SK-MEL-5 (cell line): ENCODE data around the gene KITLG. TPM values are rescaled to one million over a fixed set of nuclear protein-coding genes. Genes with fewer than 3 reads are reported as not detected.
"Not testable (repeated sequence)": the region's sequence is repeated elsewhere in the genome, so short reads cannot be mapped to it uniquely, and the experiment has no call there.

ENCODE experiments used
- DNase-seq: peaks from one replicate; pipeline ENCODE4 v3.0.0-alpha.2; 2016; ENCODE audit warnings: low read depth, low spot score
- in situ Hi-C: cut with HindIII; loops from 2 replicates; pipeline ENCODE4 v1.10.0; 2016; ENCODE audit warnings: low sequenced_read_pairs, high pct_unique_total_duplicates, low pct_unique_long_range_greater_than_20kb
- total RNA-seq: library from RNA; depleted of rRNA; stranded (reverse); fragments of >200 nt; shearing (Covaris generic); gene quantifications from 2 replicates; pipeline ENCODE4 v1.2.3, GENCODE V29; 2014

KITLG gene
- total RNA-seq, 1 experiment from 2014 or later, result 12.5 TPM

GRCh38 chr12:88553941-88554658, 26.2 kb downstream of the KITLG start:
- in situ Hi-C loops, result no loop called here
- peak; percentile 64 for DNase-seq

- in situ Hi-C loops, result no loop called here
Observed at GRCh38 chr12:88552610-88553079, 27.6 kb downstream of the KITLG start.

GRCh38 chr12:88549929-88550328, 30.3 kb downstream of the KITLG start:
- in situ Hi-C loops, result no loop called here
- no peak for DNase-seq

More at GRCh38 chr12:88552610-88553079, 27.6 kb downstream of the KITLG start:
- no peak for DNase-seq

GRCh38 chr12:88547949-88548348, 32.3 kb downstream of the KITLG start:
- DNase-seq, in situ Hi-C loops: not testable (repeated sequence)

GRCh38 chr12:88546853-88547252, 33.4 kb downstream of the KITLG start:
- DNase-seq, result no peak
- in situ Hi-C loops, result no loop called here

DNA sequence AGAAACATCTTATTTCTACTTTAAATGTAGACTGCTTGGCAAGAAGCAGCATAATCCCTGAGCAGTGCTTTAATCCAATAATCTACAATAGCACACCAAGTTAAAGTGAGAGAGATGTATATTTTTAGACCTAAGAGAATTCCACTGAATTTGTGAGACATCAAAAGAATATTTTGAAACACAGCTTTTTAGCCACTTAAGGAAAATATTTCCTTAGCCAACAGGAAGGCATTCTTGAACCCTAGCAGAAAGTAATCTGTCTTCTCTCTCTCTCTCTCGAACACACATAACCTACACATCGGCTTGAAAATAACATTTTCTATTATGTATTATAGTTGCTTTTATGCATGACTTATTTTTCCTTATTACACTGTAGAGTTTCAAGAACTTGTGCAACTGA, 34.0 kb downstream of the KITLG start:
- DNase-seq, result no peak
- in situ Hi-C loops, result no loop called here

DNA sequence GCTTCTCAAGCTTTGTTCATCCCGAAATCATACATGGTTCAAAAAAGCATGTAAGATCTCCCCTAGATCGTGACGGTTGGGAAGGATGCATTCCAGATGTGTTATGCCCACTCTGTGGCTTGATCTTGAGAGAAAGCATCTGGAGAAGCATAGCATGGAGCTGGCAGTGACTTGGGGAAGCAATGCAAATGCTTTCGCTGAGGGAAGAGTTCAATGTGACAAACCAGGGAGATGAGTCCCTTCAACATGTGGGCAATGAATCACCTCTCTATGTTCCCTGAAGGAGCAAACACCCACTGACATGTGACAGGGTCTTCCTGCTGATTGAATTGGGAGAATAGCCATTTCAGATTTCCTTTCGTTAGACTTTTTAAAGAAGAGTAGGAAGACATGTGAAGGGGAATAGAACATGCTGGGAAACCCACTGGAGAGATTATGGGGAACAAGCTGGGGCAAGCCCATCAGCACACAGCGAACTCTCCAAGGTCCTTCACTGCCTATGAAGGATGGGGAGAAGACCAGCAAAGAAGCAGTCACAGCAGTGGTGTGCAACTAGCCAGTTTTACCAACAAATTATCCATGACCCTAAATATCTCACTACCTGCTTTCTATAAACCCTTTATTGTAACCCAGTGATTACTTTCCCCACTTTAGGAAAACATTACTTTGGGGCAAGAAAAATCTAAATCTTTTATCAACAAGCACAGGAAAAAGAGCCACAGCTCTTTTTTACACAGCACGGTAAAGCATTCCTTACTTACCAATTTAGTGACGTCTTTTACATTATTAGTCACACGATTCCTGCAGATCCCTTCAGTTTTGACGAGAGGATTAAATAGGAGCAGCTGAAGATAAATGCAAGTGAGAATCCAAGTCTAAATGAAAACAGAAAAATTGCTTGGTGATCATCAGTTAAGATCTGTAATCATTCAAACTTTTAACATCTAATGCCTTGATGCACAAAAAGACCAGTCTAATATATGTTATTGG, 35.0 kb downstream of the KITLG start:
- in situ Hi-C loops, result no loop called here
- DNase-seq, result peak; percentile 54

GRCh38 chr12:88539893-88540292, 40.4 kb downstream of the KITLG start:
- in situ Hi-C loops, result no loop called here
- DNase-seq, result no peak

DNA sequence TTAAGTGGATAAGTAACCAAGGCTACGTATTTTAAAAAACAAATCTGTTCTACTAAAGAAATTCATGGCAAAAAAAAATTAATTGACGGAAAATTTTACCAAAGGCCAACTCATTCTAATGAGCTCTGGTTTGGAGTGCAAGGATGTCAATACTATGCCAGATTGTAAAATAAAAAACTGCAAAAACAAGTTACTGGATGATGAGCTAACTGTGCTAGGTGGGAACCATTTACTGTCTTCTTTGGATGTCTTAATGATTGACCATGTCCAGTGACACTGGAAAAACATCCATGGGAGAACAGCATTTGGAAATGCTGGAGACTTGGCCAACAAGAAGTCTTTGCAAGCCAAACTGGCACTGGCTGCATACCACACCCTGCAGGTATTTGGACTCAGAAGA, 41.6 kb downstream of the KITLG start:
- DNase-seq, result no peak
- in situ Hi-C loops, result no loop called here

DNA sequence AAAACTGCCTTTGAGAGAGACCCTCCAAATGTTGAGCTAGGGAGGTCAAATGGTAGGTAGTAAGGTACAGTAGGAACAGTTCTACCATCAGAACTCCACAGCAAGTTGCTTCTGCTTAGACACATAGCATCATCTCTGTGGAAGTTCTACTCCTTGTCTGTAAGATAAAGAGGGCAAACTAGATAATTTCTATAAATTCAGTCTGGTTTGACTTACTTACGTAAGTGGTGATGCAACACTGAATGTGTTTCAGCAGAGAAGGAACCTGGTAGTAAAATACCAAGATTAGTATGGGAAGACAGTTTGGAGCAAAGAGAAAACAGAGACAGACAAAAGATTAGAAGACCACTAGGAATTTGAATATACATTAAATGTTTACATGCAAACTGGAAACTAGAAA, 42.0 kb downstream of the KITLG start:
- no peak for DNase-seq
- in situ Hi-C loops, result no loop called here

GRCh38 chr12:88530868-88531267, 49.4 kb downstream of the KITLG start:
- DNase-seq, result no peak
- in situ Hi-C loops, result no loop called here

GRCh38 chr12:88529531-88530488, 50.5 kb downstream of the KITLG start:
- in situ Hi-C loops, result no loop called here
- no peak for DNase-seq

DNA sequence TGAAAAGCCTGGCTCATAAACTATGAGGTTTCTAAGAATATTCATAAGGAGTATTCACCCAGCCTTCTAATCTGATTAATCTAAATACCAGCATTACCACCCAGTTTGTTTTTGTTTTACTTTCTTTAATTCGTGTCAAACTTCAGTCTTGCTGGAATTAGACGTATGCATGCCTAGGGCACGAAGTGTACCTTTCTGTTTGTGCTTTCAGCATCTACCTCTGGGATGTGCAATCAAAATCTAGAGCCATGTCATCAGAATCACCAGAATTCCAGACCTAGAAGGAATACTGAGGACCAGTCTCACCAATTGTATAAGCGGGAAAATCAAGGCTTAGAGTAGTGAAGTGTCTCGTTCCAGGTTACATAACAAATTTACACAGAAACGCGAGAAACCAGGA, 57.3 kb downstream of the KITLG start:
- in situ Hi-C loops, result no loop called here
- no peak for DNase-seq

- in situ Hi-C loops, result no loop called here
- DNase-seq, result peak; percentile 34
Observed at GRCh38 chr12:88520436-88520820, 59.8 kb downstream of the KITLG start.

DNA sequence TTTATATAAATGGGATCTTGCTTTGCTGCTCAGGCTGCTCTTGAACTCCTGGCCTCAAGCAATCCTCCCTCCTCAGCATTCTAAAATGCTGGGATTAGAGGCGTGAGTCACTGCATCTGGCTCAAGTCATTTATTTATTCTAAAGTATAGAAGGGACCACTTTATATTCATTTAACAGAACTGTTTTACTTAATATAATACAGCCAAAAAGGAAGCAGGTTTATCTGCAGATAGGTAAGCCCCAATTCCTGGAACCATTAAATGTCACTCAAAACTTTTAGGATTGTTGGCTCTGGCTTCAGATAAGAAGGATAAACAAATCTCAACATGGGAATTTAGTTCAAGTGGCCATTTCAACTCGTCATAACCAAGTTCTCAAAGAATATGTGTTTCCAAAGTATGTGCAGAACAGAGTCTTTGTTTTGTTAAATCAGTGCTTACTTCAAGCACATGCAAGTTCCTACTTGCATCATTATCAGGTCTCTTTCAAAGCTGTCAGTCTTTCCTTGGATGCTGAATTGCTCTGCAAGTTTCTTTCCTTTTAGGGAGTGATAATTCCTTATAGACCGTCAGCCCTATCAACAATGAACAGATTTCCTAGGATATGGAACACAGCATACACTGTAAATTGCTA, 60.4 kb downstream of the KITLG start:
- in situ Hi-C loops, result no loop called here
- DNase-seq, result peak; percentile 37

DNA sequence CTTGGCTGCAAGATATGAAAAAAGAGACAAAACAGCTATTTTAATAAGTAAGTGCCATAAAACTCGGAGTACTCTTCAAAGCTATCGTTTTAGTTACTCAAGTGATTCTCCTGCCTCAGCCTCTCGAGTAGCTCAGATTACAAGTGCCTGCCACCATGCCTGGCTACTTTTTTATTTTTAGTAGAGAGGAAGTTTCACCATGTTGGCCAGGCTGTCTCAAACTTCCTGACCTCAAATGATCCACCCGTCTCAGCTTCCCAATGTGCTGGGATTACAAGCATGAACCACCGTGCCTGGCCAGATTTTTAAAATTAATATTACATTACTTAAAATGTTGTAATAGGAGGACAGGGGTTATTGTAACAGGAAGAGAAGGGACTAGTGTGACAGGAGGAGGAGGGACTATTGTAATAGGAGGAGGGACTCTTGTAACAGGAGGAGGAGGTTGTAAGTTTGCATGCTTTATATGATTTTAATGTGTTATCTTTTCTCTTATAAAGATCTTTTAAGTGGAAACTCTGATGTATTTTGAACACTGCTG, 61.3 kb downstream of the KITLG start:
- in situ Hi-C loops, result no loop called here
- no peak for DNase-seq

DNA sequence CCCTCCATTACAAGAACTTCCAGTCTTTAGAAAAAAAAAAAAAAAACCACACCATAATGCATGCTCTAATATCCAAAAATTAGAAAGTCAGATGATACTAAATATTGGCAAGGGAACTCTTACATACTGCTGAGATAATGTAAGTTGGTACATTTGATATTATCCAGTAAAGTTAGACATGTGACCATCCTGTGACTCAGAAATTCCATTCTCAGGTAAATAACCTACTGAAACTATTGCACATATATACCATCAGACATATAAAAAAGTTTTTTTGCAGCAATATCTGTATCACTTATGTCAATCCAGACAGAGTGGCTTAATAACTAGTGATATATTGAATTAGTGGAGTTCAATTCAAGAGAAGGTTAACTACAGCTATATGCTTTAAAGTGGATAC, 63.5 kb downstream of the KITLG start:
- no peak for DNase-seq
- in situ Hi-C loops, result no loop called here
